Lung microvascular endothelial cell (primary cell): ENCODE results near the gene INO80. TPM values are rescaled to one million over a fixed set of nuclear protein-coding genes. Genes with fewer than 3 reads are reported as not detected.

Experiments used
- DNase-seq, 2 donors: peaks; one replicate each; pipeline versions ENCODE4 v3.0.0 to v3.0.0-alpha.2; 2010; ENCODE audit warnings: low read depth in 2 of 2
- total RNA-seq: library from RNA; depleted of rRNA; stranded (reverse); fragments of >200 nt; gene quantifications from 2 replicates; pipeline ENCODE4 v1.2.1, GENCODE V29; 2014

INO80 gene
- total RNA-seq, 1 donor from 2014 or later = 21.4 TPM

GRCh38 chr15:41043276-41043951, 72.7 kb downstream of the INO80 start:
- no peak for DNase-seq

GRCh38 chr15:41042851-41043250, 73.2 kb downstream of the INO80 start:
- no peak for DNase-seq

GRCh38 chr15:41039121-41039520, 77.0 kb downstream of the INO80 start:
- no peak for DNase-seq

GRCh38 chr15:41032079-41032328, 84.1 kb downstream of the INO80 start:
- no peak for DNase-seq

GRCh38 chr15:41031232-41032078, 84.6 kb downstream of the INO80 start:
- DNase-seq = no peak

- DNase-seq = no peak
Observed at GRCh38 chr15:41028853-41029252, 87.2 kb downstream of the INO80 start.

GRCh38 chr15:41025393-41025792, 90.7 kb downstream of the INO80 start:
- no peak for DNase-seq

- no peak for DNase-seq
Observed at GRCh38 chr15:41024885-41025284, 91.2 kb downstream of the INO80 start.

GRCh38 chr15:41024131-41024530, 91.9 kb downstream of the INO80 start:
- no peak for DNase-seq

- DNase-seq = peak; percentile 75 to 89
Observed at GRCh38 chr15:41022487-41023090, 93.5 kb downstream of the INO80 start.

GRCh38 chr15:41020829-41021228, 95.3 kb downstream of the INO80 start:
- no peak for DNase-seq

- DNase-seq = peak; percentile 40 to 50
Observed at GRCh38 chr15:41020311-41020710, 95.8 kb downstream of the INO80 start.

GRCh38 chr15:41019174-41019573, 96.9 kb downstream of the INO80 start:
- peak; percentile 73 to 82 for DNase-seq

GRCh38 chr15:41018534-41018933, 97.5 kb downstream of the INO80 start:
- DNase-seq = peak; percentile 80 to 90

GRCh38 chr15:41017066-41017735, 98.9 kb downstream of the INO80 start:
- DNase-seq = peak; percentile 25 to 59

GRCh38 chr15:41013691-41014414, 102.2 kb downstream of the INO80 start:
- DNase-seq = no peak

- peak in 1 of 2 donors; percentile 39 for DNase-seq
Observed at GRCh38 chr15:41011055-41011815, 104.8 kb downstream of the INO80 start.

GRCh38 chr15:41010345-41010744, 105.7 kb downstream of the INO80 start:
- DNase-seq = no peak

- no peak for DNase-seq
Observed at GRCh38 chr15:41006479-41006878, 109.6 kb downstream of the INO80 start.

- DNase-seq = no peak
Observed at GRCh38 chr15:41004490-41004889, 111.6 kb downstream of the INO80 start.
